SK-N-SH (cell line): ENCODE results near the gene CCDC172. TPM values are rescaled to one million over a fixed set of nuclear protein-coding genes. Genes with fewer than 3 reads are reported as not detected.

ENCODE experiments used
- CTCF ChIA-PET: fragments of 300-600, 350-600 bp; formaldehyde crosslinking; extraction: SDS; loops from one replicate; lab custom pipeline; 2021; lab: Yijun Ruan, JAX
- POLR2A ChIA-PET: fragments of 350-600 bp; sonication (Branson Sonifier 250); formaldehyde crosslinking; extraction: SDS; loops from one replicate; lab custom pipeline; 2020; ENCODE audit warnings: antibody characterized with exemption, inconsistent platforms; lab: Yijun Ruan, JAX
- DNase-seq: peaks from one replicate; pipeline ENCODE4 v3.0.0; 2012
- H2AFZ ChIP-seq: fragments of 200-600 bp; sonication (generic); 2 replicates; pipeline ENCODE4 v1.8.1; 2016; ENCODE audit warnings: antibody characterized with exemption, mild to moderate bottlenecking, low read depth
- H3F3A ChIP-seq: fragments of 200-600 bp; sonication (generic); replicated peaks from 2 replicates; pipeline ENCODE3; 2016; ENCODE audit warnings: antibody characterized with exemption, mild to moderate bottlenecking; ENCODE audit not compliant: insufficient read depth
- H3K27ac ChIP-seq, 2 experiments: fragments of 200-500 bp in 1 of 2; fragments of 200-600 bp in 1 of 2; sonication (Bioruptor generic) in 1 of 2; sonication (generic), shearing (Covaris generic) in 1 of 2; 2 replicates each; pipeline versions ENCODE4 v1.5.1 to v1.6.1; 2014 to 2016; ENCODE audit warnings: low read depth in 2 of 2, inconsistent platforms in 1 of 2, low read length in 1 of 2, mild to moderate bottlenecking in 1 of 2, mixed read lengths in 1 of 2
- H3K27me3 ChIP-seq: fragments of 200-600 bp; sonication (generic), shearing (Covaris generic); 2 replicates; pipeline ENCODE4 v1.6.1; 2016; ENCODE audit warnings: mixed run types; ENCODE audit not compliant: insufficient read depth
- H3K36me3 ChIP-seq, 2 experiments: fragments of 200-500 bp in 1 of 2; fragments of 200-600 bp in 1 of 2; sonication (Bioruptor generic) in 1 of 2; sonication (generic) in 1 of 2; replicated peaks in 1 of 2; 2 replicates each; pipeline versions ENCODE3 to v1.5.1; 2014 to 2016; ENCODE audit warnings: low read length in 1 of 2, mild to moderate bottlenecking in 1 of 2; ENCODE audit not compliant: insufficient read depth in 2 of 2, control insufficient read depth in 1 of 2
- H3K4me1 ChIP-seq, 2 experiments: fragments of 200-500 bp in 1 of 2; fragments of 200-600 bp in 1 of 2; sonication (Bioruptor generic) in 1 of 2; sonication (generic), shearing (Covaris generic) in 1 of 2; 2 replicates each; pipeline versions ENCODE4 v1.5.1 to v1.6.1; 2014 to 2016; ENCODE audit warnings: low read depth in 1 of 2, low read length in 1 of 2, mixed run types in 1 of 2; ENCODE audit not compliant: insufficient read depth in 2 of 2, control insufficient read depth in 1 of 2
- H3K4me2 ChIP-seq: fragments of 200-600 bp; sonication (generic), shearing (Covaris generic); 2 replicates; pipeline ENCODE4 v1.6.1; 2017; ENCODE audit warnings: mixed run types
- H3K4me3 ChIP-seq, 2 experiments: fragments of 200-500 bp in 1 of 2; fragments of 200-600 bp in 1 of 2; sonication (Bioruptor generic) in 1 of 2; sonication (generic), shearing (Covaris generic) in 1 of 2; 2 replicates each; pipeline versions ENCODE4 v1.5.1 to v1.8.1; 2014 to 2016; ENCODE audit warnings: low read depth in 2 of 2, inconsistent platforms in 1 of 2, low read length in 1 of 2, mild to moderate bottlenecking in 1 of 2, mixed read lengths in 1 of 2, moderate library complexity in 1 of 2
- H3K79me2 ChIP-seq: fragments of 200-600 bp; sonication (generic); 2 replicates; pipeline ENCODE4 v1.8.1; 2017; ENCODE audit warnings: mild to moderate bottlenecking; ENCODE audit not compliant: insufficient read depth
- H3K9ac ChIP-seq: fragments of 200-600 bp; sonication (generic); 2 replicates; pipeline ENCODE4 v1.6.1; 2017; ENCODE audit warnings: mixed run types
- H3K9me2 ChIP-seq: fragments of 200-600 bp; sonication (generic); 2 replicates; pipeline ENCODE4 v1.6.1; 2017; ENCODE audit warnings: mixed run types
- H3K9me3 ChIP-seq: fragments of 200-600 bp; sonication (generic); 2 replicates; pipeline ENCODE4 v1.6.1; 2017; ENCODE audit warnings: mixed run types, mild to moderate bottlenecking, moderate library complexity
- H4K20me1 ChIP-seq: fragments of 200-600 bp; sonication (generic); 2 replicates; pipeline ENCODE4 v1.6.1; 2017; ENCODE audit warnings: mild to moderate bottlenecking, mixed run types; ENCODE audit not compliant: insufficient read depth
- CHD2 ChIP-seq: fragments of 150-350 bp; IDR thresholded peaks from 2 replicates; pipeline ENCODE4 v1.6.1; 2018; ENCODE audit warnings: low read length; ENCODE audit not compliant: partially characterized antibody
- EP300 ChIP-seq, 2 experiments: IDR thresholded peaks; 2 replicates each; pipeline versions ENCODE4 v1.4.0 to v1.6.1; 2012; ENCODE audit warnings: borderline replicate concordance in 1 of 2, low read depth in 1 of 2, low read length in 1 of 2
- EZH2phosphoT487 ChIP-seq: fragments of 200-600 bp; sonication (generic); IDR thresholded peaks from 2 replicates; pipeline ENCODE4 v1.6.1; 2017; ENCODE audit warnings: low read depth, mixed run types, mild to moderate bottlenecking, antibody characterized with exemption, moderate library complexity, borderline replicate concordance
- FOXJ3 ChIP-seq: sonication (generic); formaldehyde crosslinking; IDR thresholded peaks from 2 replicates; pipeline ENCODE4 v1.5.1; 2020; ENCODE audit warnings: mild to moderate bottlenecking, missing genetic modification reagents
- GABPA ChIP-seq: IDR thresholded peaks from 2 replicates; pipeline ENCODE4 v1.4.0; 2012; ENCODE audit warnings: low read depth, mild to moderate bottlenecking
- JUND ChIP-seq: IDR thresholded peaks from 2 replicates; pipeline ENCODE4 v1.4.0; 2012
- MXI1 ChIP-seq: IDR thresholded peaks from 2 replicates; pipeline ENCODE4 v1.6.1; 2012; ENCODE audit warnings: mild to moderate bottlenecking, low read depth, low read length, improper control_type of control experiment
- NFIC ChIP-seq: IDR thresholded peaks from 2 replicates; pipeline ENCODE4 v1.4.0; 2012; ENCODE audit warnings: borderline replicate concordance
- NRF1 ChIP-seq: IDR thresholded peaks from 2 replicates; pipeline ENCODE4 v1.6.1; 2012; ENCODE audit warnings: low read depth, mild to moderate bottlenecking, low read length
- RXRA ChIP-seq: IDR thresholded peaks from 2 replicates; pipeline ENCODE4 v1.4.0; 2012; ENCODE audit warnings: low read depth, mild to moderate bottlenecking, borderline replicate concordance
- SIN3A ChIP-seq: IDR thresholded peaks from 2 replicates; pipeline ENCODE4 v1.6.1; 2012; ENCODE audit warnings: low read depth, mild to moderate bottlenecking, low read length, moderate library complexity, borderline replicate concordance
- TEAD4 ChIP-seq: IDR thresholded peaks from 2 replicates; pipeline ENCODE4 v1.4.0; 2012; ENCODE audit warnings: mild to moderate bottlenecking, borderline replicate concordance; ENCODE audit not compliant: insufficient read depth
- YY1 ChIP-seq: IDR thresholded peaks from 2 replicates; pipeline ENCODE4 v1.4.0; 2012; ENCODE audit warnings: low read depth, mild to moderate bottlenecking
- WGBS: methylation state at CpG from one replicate; pipeline ENCODE4 v1.1.6; 2017; ENCODE audit warnings: low lambda C conversion rate; 5-methylcytosine and 5-hydroxymethylcytosine counted together
- polyA plus RNA-seq, 3 experiments: library from polyadenylated mRNA; depleted of rRNA; stranded (reverse); fragments of >200 nt; gene quantifications; 2 replicates each; pipeline ENCODE4 v1.2.3, GENCODE V29; 2012
- TF ChIP-seq, protein P1 (sequence below): IDR thresholded peaks from 2 replicates; pipeline ENCODE4 v1.4.0; 2012; ENCODE audit warnings: low read depth, borderline replicate concordance
- TF ChIP-seq, protein P2 (sequence below): fragments of 150-350 bp; IDR thresholded peaks from 2 replicates; pipeline ENCODE4 v1.6.1; 2016; ENCODE audit warnings: mild to moderate bottlenecking, low read depth, low read length
- TF ChIP-seq, protein P3 (sequence below): fragments of 150-350 bp; IDR thresholded peaks from 2 replicates; pipeline ENCODE4 v1.6.1; 2017; ENCODE audit warnings: antibody characterized with exemption, low read length, low read depth, borderline replicate concordance
- TF ChIP-seq, protein P4 (sequence below): IDR thresholded peaks from 2 replicates; pipeline ENCODE4 v1.4.0; 2012; ENCODE audit warnings: low read depth
- TF ChIP-seq, protein P5 (sequence below): IDR thresholded peaks from 2 replicates; pipeline ENCODE4 v1.6.1; 2012; ENCODE audit warnings: mild to moderate bottlenecking, low read depth, low read length, moderate library complexity

CCDC172 gene
- polyA plus RNA-seq, 1 of the 3 experiments (the other 2 are of a cell fraction) = not detected

DNA sequence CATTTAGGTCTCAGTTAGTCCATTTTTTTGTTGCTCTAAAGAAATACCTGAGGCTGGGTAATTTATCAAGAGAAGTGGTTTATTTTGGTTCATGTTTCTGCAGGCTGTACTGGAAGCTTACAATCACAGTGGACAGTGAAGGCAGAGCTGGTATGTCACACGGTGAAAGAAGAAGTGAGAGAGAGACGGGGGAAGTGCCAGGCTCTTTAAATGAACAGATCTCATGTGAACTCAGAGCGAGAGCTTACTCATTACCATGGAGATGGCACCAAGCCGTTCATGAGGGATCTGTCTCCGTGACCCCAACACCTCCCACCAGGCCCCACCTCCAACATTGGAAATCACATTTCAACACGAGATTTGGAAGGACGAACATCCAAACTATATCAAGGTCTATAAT is 84.5 kb downstream of the CCDC172 start:
- Histone ChIP-seq H2AFZ (no peak overlapping the region), H3K27ac (no peak overlapping the region), H3K79me2 (no peaks in the 10 kb centered on the region), H3F3A (no peaks in the 10 kb centered on the region), H3K9me3 (no peaks in the 10 kb centered on the region), H3K9ac (no peak overlapping the region), H3K4me1 (no peaks in the 10 kb centered on the region), H3K4me2 (no peak overlapping the region), H4K20me1 (no peaks in the 10 kb centered on the region), H3K4me3 (no peak overlapping the region), H3K36me3 (no peaks in the 10 kb centered on the region), H3K9me2 (no peaks in the 10 kb centered on the region), H3K27me3 (no peaks in the 10 kb centered on the region)
- no peak for DNase-seq
- CTCF ChIA-PET = interaction anchor here (1.2 kb wide), 1 partner anchor 22 kb away, joined by 4 read pairs; no protein-coding TSS in a partner anchor
- TF ChIP-seq YY1 = no peak
- TF ChIP-seq, protein P1, sequence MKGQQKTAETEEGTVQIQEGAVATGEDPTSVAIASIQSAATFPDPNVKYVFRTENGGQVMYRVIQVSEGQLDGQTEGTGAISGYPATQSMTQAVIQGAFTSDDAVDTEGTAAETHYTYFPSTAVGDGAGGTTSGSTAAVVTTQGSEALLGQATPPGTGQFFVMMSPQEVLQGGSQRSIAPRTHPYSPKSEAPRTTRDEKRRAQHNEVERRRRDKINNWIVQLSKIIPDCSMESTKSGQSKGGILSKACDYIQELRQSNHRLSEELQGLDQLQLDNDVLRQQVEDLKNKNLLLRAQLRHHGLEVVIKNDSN = no peak
- TF ChIP-seq NRF1 = no peak
- no peak for TF ChIP-seq GABPA
- TF ChIP-seq NFIC = no peak
- TF ChIP-seq RXRA = no peak
- no peak for TF ChIP-seq MXI1
- TF ChIP-seq, protein P2, sequence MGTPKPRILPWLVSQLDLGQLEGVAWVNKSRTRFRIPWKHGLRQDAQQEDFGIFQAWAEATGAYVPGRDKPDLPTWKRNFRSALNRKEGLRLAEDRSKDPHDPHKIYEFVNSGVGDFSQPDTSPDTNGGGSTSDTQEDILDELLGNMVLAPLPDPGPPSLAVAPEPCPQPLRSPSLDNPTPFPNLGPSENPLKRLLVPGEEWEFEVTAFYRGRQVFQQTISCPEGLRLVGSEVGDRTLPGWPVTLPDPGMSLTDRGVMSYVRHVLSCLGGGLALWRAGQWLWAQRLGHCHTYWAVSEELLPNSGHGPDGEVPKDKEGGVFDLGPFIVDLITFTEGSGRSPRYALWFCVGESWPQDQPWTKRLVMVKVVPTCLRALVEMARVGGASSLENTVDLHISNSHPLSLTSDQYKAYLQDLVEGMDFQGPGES = no peak
- TF ChIP-seq, protein P3, sequence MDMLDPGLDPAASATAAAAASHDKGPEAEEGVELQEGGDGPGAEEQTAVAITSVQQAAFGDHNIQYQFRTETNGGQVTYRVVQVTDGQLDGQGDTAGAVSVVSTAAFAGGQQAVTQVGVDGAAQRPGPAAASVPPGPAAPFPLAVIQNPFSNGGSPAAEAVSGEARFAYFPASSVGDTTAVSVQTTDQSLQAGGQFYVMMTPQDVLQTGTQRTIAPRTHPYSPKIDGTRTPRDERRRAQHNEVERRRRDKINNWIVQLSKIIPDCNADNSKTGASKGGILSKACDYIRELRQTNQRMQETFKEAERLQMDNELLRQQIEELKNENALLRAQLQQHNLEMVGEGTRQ = no peak
- TF ChIP-seq, protein P4, sequence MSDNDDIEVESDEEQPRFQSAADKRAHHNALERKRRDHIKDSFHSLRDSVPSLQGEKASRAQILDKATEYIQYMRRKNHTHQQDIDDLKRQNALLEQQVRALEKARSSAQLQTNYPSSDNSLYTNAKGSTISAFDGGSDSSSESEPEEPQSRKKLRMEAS = no peak
- TF ChIP-seq CHD2 = no peak
- TF ChIP-seq FOXJ3 (CRISPR knock-in tag) = no peak
- TF ChIP-seq SIN3A = no peak
- TF ChIP-seq EZH2phosphoT487 = no peak
- POLR2A ChIA-PET = no interaction called here
- WGBS = 41% methylated on average over 7 of the region's 7 CpGs

DNA sequence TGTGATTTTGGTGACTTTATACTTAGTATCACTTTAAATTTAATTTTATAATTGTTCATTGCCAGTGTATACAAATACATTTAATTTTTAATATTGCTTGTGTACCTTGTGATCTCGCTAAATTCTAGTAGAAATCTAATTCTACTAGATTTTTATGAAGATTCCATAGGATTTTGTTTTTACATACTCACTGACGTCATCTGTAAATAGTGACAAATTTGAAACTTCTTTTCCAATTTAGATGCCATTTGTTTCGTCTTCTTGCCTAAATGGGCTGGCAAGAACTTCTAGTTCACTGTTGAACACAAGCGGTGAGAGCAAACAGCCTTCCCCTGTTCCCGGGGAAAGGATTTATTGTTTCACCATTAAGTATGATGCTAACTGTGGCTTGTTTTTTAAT is 86.1 kb downstream of the CCDC172 start:
- Histone ChIP-seq H3K27me3 (no peaks in the 10 kb centered on the region), H3F3A (no peaks in the 10 kb centered on the region), H3K79me2 (no peaks in the 10 kb centered on the region), H3K27ac (no peak overlapping the region), H3K4me3 (no peak overlapping the region), H3K36me3 (no peaks in the 10 kb centered on the region), H2AFZ (no peak overlapping the region), H3K4me1 (no peaks in the 10 kb centered on the region), H3K9me3 (no peaks in the 10 kb centered on the region), H3K4me2 (no peak overlapping the region), H3K9ac (no peak overlapping the region), H4K20me1 (no peaks in the 10 kb centered on the region), H3K9me2 (no peaks in the 10 kb centered on the region)
- DNase-seq = no peak
- CTCF ChIA-PET = interaction anchor here (0.6 kb wide), 1 partner anchor 12 kb away, joined by 3 read pairs; no protein-coding TSS in a partner anchor
- 44% methylated on average over 5 of the region's 5 CpGs for WGBS
- POLR2A ChIA-PET = no interaction called here
- no peak for TF ChIP-seq FOXJ3 (CRISPR knock-in tag)
- TF ChIP-seq JUND = no peak
- TF ChIP-seq, protein P4 = no peak
- TF ChIP-seq EP300 (IDR thresholded peaks at IDR 0.05; ENCODE audit: borderline replicate concordance in 1 of 2, low read depth in 1 of 2, low read length in 1 of 2) = no peak
- TF ChIP-seq GABPA = no peak
- TF ChIP-seq, protein P5, sequence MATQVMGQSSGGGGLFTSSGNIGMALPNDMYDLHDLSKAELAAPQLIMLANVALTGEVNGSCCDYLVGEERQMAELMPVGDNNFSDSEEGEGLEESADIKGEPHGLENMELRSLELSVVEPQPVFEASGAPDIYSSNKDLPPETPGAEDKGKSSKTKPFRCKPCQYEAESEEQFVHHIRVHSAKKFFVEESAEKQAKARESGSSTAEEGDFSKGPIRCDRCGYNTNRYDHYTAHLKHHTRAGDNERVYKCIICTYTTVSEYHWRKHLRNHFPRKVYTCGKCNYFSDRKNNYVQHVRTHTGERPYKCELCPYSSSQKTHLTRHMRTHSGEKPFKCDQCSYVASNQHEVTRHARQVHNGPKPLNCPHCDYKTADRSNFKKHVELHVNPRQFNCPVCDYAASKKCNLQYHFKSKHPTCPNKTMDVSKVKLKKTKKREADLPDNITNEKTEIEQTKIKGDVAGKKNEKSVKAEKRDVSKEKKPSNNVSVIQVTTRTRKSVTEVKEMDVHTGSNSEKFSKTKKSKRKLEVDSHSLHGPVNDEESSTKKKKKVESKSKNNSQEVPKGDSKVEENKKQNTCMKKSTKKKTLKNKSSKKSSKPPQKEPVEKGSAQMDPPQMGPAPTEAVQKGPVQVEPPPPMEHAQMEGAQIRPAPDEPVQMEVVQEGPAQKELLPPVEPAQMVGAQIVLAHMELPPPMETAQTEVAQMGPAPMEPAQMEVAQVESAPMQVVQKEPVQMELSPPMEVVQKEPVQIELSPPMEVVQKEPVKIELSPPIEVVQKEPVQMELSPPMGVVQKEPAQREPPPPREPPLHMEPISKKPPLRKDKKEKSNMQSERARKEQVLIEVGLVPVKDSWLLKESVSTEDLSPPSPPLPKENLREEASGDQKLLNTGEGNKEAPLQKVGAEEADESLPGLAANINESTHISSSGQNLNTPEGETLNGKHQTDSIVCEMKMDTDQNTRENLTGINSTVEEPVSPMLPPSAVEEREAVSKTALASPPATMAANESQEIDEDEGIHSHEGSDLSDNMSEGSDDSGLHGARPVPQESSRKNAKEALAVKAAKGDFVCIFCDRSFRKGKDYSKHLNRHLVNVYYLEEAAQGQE = no peak
- TF ChIP-seq TEAD4 = no peak
- TF ChIP-seq, protein P3 = no peak
- no peak for TF ChIP-seq NFIC
